Thyroid gland (tissue), 4 donors: ENCODE results near the gene RUFY3.

ENCODE experiments used
- CTCF ChIP-seq, 6 experiments: fragments of 200-600 bp in 3 of 6; fragments of 450-650 bp in 3 of 6; sonication (generic) in 3 of 6; IDR thresholded peaks; one replicate each; pipeline ENCODE4 v1.5.1; 2016 to 2019; ENCODE audit warnings: antibody characterized with exemption in 6 of 6, mild to moderate bottlenecking in 2 of 6, inconsistent platforms in 1 of 6, moderate library complexity in 1 of 6
- POLR2A ChIP-seq, 2 donors: fragments of 450-650 bp; IDR thresholded peaks; one replicate each; pipeline ENCODE4 v1.6.1; 2017; ENCODE audit warnings: antibody characterized with exemption in 2 of 2, mild to moderate bottlenecking in 2 of 2, moderate library complexity in 1 of 2

- no peak for TF ChIP-seq CTCF (IDR thresholded peaks at IDR 0.05)
- TF ChIP-seq POLR2A (IDR thresholded peaks at IDR 0.05), result no peak
Observed at GRCh38 chr4:70749313-70749712, 27.5 kb downstream of the RUFY3 start.
